G401 (cell line): ENCODE results near the gene FAT2. TPM values are rescaled to one million over a fixed set of nuclear protein-coding genes. Genes with fewer than 3 reads are reported as not detected.

Source experiments
- DNase-seq: peaks from one replicate; pipeline ENCODE4 v3.0.0-alpha.2; 2015; ENCODE audit warnings: low spot score
- in situ Hi-C: cut with HindIII; loops from 2 replicates; pipeline ENCODE4 v1.10.0; 2016; ENCODE audit warnings: low sequenced_read_pairs, mixed read lengths
- total RNA-seq: library from RNA; depleted of rRNA; stranded (reverse); fragments of >200 nt; shearing (Covaris generic); gene quantifications from 2 replicates; pipeline ENCODE4 v1.2.3, GENCODE V29; 2014

The FAT2 gene
- total RNA-seq, 1 experiment from 2014 or later: not detected

- in situ Hi-C loops: no loop called here
- no peak for DNase-seq
Measured at GRCh38 chr5:151614565-151614964, 23.4 kb upstream of the FAT2 start.

GRCh38 chr5:151612689-151613427, 21.7 kb upstream of the FAT2 start:
- in situ Hi-C loops: no loop called here
- peak; percentile 68 for DNase-seq

GRCh38 chr5:151611127-151611775, 20.1 kb upstream of the FAT2 start:
- in situ Hi-C loops: no loop called here

GRCh38 chr5:151608522-151608921, 17.4 kb upstream of the FAT2 start:
- in situ Hi-C loops: no loop called here
- no peak for DNase-seq

More at GRCh38 chr5:151611127-151611775, 20.1 kb upstream of the FAT2 start:
- peak; percentile 78 for DNase-seq

- no peak for DNase-seq
- in situ Hi-C loops: no loop called here
Measured at GRCh38 chr5:151607304-151607703, 16.2 kb upstream of the FAT2 start.

GRCh38 chr5:151605559-151605958, 14.4 kb upstream of the FAT2 start:
- in situ Hi-C loops: no loop called here
- DNase-seq: no peak

- no peak for DNase-seq
- in situ Hi-C loops: no loop called here
Measured at GRCh38 chr5:151602806-151603205, 11.7 kb upstream of the FAT2 start.

GRCh38 chr5:151601391-151601790, 10.3 kb upstream of the FAT2 start:
- DNase-seq: no peak
- in situ Hi-C loops: no loop called here

GRCh38 chr5:151600069-151600665, 9.0 kb upstream of the FAT2 start:
- peak; percentile 83 for DNase-seq
- in situ Hi-C loops: no loop called here

- in situ Hi-C loops: no loop called here
- DNase-seq: no peak
Measured at GRCh38 chr5:151598984-151599383, 7.9 kb upstream of the FAT2 start.

- DNase-seq: no peak
- in situ Hi-C loops: no loop called here
Measured at GRCh38 chr5:151598549-151598948, 7.4 kb upstream of the FAT2 start.

- in situ Hi-C loops: no loop called here
Measured at GRCh38 chr5:151597749-151598148, 6.6 kb upstream of the FAT2 start.

GRCh38 chr5:151596828-151597539, 5.9 kb upstream of the FAT2 start:
- DNase-seq: no peak
- in situ Hi-C loops: no loop called here

More at GRCh38 chr5:151597749-151598148, 6.6 kb upstream of the FAT2 start:
- no peak for DNase-seq

GRCh38 chr5:151595411-151595826, 4.3 kb upstream of the FAT2 start:
- in situ Hi-C loops: no loop called here
- DNase-seq: peak; percentile 99

- in situ Hi-C loops: no loop called here
- peak; percentile 33 for DNase-seq
Measured at GRCh38 chr5:151592855-151593408, 1.8 kb upstream of the FAT2 start.

GRCh38 chr5:151589878-151590570, 1.1 kb downstream of the FAT2 start:
- peak; percentile 86 for DNase-seq
- in situ Hi-C loops: no loop called here

GRCh38 chr5:151587796-151588555, 3.2 kb downstream of the FAT2 start:
- in situ Hi-C loops: no loop called here
- peak; percentile 26 for DNase-seq

- in situ Hi-C loops: no loop called here
- DNase-seq: peak; percentile 91
Measured at GRCh38 chr5:151585970-151586369, 5.2 kb downstream of the FAT2 start.
